NCI-H2196 (cell line): ENCODE measurements around the gene TMUB2.
"Not testable (repeated sequence)": the region's sequence is repeated elsewhere in the genome, so short reads cannot be mapped to it uniquely, and the experiment has no call there.

ENCODE experiments used
- DNase-seq: peaks from one replicate; lab custom pipeline; 2025; ENCODE audit not compliant: unreplicated experiment; lab: John Stamatoyannopoulos, UW

The TMUB2 gene

GRCh38 chr17:44218344-44219107, 31.8 kb downstream of the TMUB2 start:
- peak; percentile 91 for DNase-seq

DNA sequence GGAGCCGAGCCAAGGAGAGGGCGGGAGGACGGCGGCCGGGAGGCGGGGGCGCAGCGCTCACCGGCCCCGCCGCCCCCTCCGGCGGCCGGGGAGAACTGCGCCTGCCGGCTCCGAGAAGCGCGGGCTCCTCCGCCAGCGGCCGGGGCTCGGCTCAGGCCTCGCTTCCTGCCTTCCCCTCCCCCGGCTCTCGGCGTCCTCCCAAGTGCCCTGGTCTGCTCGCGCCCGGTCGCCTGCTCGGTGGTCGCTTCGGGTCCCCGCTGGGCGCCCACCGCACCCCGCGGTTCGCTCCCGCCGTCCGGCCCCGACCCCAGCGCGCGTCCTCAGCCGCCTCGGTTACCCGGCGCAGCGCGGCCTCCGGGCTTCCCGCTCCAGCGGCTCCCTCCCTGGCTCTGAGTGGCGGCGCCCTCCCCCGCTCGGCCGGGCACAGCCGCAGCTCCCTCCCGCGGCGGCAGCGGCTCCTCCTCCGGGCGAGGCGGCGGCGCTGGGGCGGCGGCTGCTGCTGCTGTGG, 32.4 kb downstream of the TMUB2 start:
- peak; percentile 79 for DNase-seq

GRCh38 chr17:44219616-44220212, 32.9 kb downstream of the TMUB2 start, which contains the start of gene UBTF:
Gene UBTF, minus strand, starts transcription at chr17:44219675. Its CDS starts 1,446 bp downstream, at chr17:44218229.
- DNase-seq: peak; percentile 73

GRCh38 chr17:44220213-44221083, 33.7 kb downstream of the TMUB2 start:
- DNase-seq: peak; percentile 52

GRCh38 chr17:44221084-44221861, 34.5 kb downstream of the TMUB2 start:
- DNase-seq: peak; percentile 72

- no peak for DNase-seq
Observed at GRCh38 chr17:44221862-44222111, 35.0 kb downstream of the TMUB2 start.

DNA sequence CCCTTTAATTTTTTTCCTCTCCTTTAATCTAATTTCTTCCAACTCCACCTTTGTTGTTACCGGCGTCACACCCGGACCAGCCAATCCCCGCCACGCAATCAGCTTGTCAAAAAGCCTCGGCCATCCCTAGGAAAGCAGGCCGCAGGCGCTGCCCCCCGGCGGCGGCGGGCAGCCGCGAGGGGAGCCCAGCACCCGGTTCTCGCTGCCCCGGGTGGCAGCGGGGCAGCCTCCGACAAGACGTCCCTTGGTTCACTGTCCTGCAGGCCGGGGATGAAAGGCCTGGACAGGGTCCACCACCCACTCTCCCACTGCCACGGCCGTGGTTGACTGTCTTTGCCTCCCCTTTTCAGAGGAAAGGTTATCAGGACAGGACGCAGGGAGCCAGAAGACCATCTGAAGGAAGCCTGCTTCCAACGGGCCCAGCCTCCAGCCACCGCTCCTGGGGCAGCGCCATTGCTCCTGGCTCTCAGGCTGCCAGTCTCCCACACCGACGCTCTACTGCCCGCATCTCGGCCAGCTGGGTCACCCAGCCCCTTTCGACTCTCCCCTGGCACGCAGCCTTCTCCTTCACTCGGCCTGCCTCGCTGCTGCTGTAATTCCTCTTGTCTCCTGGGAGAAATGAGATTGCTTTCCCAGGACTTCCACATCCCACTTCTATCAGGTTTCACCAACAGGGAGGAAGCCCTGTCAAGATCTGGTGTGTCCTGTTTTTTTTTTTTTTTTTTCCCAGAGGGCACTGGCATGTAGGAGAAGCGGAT, 35.5 kb downstream of the TMUB2 start:
- DNase-seq: peak; percentile 65

- DNase-seq: peak; percentile 43
Observed at GRCh38 chr17:44223541-44224071, 36.8 kb downstream of the TMUB2 start.

DNA sequence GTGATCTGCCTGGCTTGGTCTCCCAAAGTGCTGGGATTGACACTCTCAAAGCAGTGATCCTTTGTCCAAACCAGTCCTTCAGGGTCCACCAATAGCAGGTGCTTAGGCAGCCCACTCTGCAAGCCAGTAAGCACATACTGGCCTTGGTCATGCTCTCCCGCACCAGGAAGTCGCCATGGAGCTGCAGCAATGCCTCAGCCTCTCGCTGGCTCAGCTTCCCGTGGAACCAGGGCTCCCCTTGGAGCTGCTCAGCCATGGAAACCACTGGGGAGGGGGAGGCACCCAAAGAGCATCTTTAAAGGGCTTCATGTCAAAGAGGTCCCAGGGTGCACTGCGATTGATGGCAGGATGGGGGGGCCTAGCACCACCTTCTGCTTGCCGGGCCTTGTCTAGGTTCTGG, 42.3 kb downstream of the TMUB2 start:
- DNase-seq: no peak

GRCh38 chr17:44230140-44230539, 43.4 kb downstream of the TMUB2 start:
- no peak for DNase-seq

DNA sequence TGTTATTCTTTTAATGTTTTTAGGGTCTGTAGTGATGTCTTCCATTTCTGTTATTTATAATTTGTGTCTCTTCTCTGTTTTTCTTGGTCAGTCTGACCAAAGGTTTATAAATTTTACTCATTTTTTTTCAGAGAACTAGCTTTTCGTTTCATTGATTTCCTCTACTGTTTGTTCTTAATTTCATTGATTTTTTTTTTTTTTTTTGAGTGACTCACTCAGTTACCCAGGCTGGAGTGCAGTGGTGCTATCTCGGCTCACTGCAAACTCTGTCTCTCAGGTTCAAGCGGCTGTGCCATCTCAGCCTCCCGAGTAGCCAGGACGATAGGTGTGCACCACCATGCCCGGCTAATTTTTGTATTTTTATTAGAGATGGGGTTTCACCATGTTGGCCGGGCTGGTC, 45.3 kb downstream of the TMUB2 start:
- no peak for DNase-seq

DNA sequence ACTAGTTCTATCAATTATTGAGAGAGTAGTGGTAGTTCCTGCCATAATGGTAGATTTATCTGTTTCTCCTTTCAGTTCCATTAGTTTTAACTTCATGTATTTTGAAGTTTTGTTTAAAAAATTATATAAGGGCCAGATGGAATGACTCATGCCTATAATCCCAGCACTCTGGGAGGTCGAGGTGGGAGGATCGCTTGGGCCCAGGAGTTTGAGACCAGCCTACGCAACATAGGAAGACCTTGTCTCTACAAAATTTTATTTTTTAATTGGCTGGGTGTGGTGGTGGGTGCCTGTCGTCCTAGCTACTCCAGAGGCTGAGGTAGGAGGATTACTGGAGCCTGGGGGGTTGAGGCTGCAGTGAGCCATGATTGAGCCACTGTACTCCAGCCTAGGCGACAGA, 46.8 kb downstream of the TMUB2 start:
- DNase-seq: no peak

GRCh38 chr17:44235583-44235936, 48.8 kb downstream of the TMUB2 start:
- no peak for DNase-seq

GRCh38 chr17:44236444-44236991, 49.7 kb downstream of the TMUB2 start:
- DNase-seq: no peak

DNA sequence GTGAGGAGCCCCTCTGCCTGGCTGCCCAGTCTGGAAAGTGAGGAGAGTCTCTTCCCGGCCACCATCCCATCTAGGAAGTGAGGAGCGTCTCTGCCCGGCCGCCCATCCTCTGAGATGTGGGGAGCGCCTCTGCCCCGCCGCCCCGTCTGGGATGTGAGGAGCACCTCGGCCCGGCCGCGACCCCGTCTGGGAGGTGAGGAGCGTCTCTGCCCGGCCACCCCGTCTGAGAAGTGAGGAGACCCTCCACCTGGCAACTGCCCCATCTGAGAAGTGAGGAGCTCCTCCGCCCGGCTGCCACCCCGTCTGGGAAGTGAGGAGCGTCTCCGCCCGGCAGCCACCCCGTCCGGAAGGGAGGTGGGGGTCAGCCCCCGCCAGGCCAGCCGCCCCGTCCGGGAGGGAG, 51.1 kb downstream of the TMUB2 start:
- DNase-seq: not testable (repeated sequence)

- no peak for DNase-seq
Observed at GRCh38 chr17:44241106-44241624, 54.4 kb downstream of the TMUB2 start.
